K562 (cell line): ENCODE results near the gene ADGRB3. TPM values are rescaled to one million over a fixed set of nuclear protein-coding genes. Genes with fewer than 3 reads are reported as not detected.

Source experiments
- CBX2 ChIP-seq: fragments of 200-600 bp; sonication (generic); IDR thresholded peaks from one replicate; pipeline ENCODE4 v1.6.1; 2012; ENCODE audit warnings: mild to moderate bottlenecking, low read length, inconsistent platforms; ENCODE audit not compliant: insufficient read depth, poor library complexity, severe bottlenecking
- CREM ChIP-seq: IDR thresholded peaks from 2 replicates; pipeline ENCODE4 v1.6.1; 2014; ENCODE audit warnings: antibody characterized with exemption, low read depth
- HDAC6 ChIP-seq: IDR thresholded peaks from 2 replicates; pipeline ENCODE4 v1.6.1; 2012; ENCODE audit warnings: low read depth, mild to moderate bottlenecking, control low read depth, inconsistent platforms, low read length, moderate library complexity
- HINFP ChIP-seq: fragments of 450-650 bp; conservative IDR thresholded peaks from 2 replicates; pipeline ENCODE4 v1.6.1; 2016; ENCODE audit warnings: missing genetic modification characterization, low read depth, mild to moderate bottlenecking, control low read depth, missing compliant biosample characterization
- MYBL2 ChIP-seq, 2 experiments: fragments of 450-650 bp in 1 of 2; sonication (generic) in 1 of 2; formaldehyde crosslinking in 1 of 2; IDR thresholded peaks; 2 replicates each; pipeline versions ENCODE4 v1.6.1 to v1.8.1; 2017 to 2022; ENCODE audit warnings: borderline replicate concordance in 1 of 2, inconsistent platforms in 1 of 2, low read depth in 1 of 2, mild to moderate bottlenecking in 1 of 2, missing genetic modification reagents in 1 of 2, moderate library complexity in 1 of 2
- PATZ1 ChIP-seq: fragments of 250-450 bp; sonication (Bioruptor Pico); IDR thresholded peaks from 2 replicates; pipeline ENCODE4 v1.5.0; 2020; ENCODE audit warnings: mild to moderate bottlenecking, borderline replicate concordance
- STAT5A ChIP-seq: IDR thresholded peaks from 2 replicates; pipeline ENCODE4 v1.6.1; 2012; ENCODE audit warnings: low read length, inconsistent platforms, borderline replicate concordance
- VEZF1 ChIP-seq: fragments of 200-800 bp; sonication (Bioruptor generic); IDR thresholded peaks from 2 replicates; pipeline ENCODE4 v1.6.1; 2017; ENCODE audit warnings: missing genetic modification characterization, missing compliant biosample characterization
- ZBED1 ChIP-seq: IDR thresholded peaks from 2 replicates; pipeline ENCODE4 v1.6.1; 2014
- polyA plus RNA-seq, 8 experiments: library from polyadenylated mRNA; depleted of rRNA in 4 of 8; stranded (reverse) in 5 of 8; unstranded in 3 of 8; fragments of >200 nt; fragmentation: Nextera tagmentation in 2 of 8; fragmentation: Illumina TruSeq in 1 of 8; extraction: Ambion mirVana in 2 of 8; extraction: Trizol in 1 of 8; gene quantifications; 2 replicates each; pipeline versions ENCODE4 v1.2.1 to v1.2.3, GENCODE V29; 2011 to 2014; ENCODE audit warnings: inconsistent platforms in 1 of 8, missing spikeins in 1 of 8
- total RNA-seq, 7 experiments: library from RNA; depleted of rRNA in 6 of 7; stranded (reverse); fragments of >200 nt in 6 of 7; fragmentation: Illumina TruSeq in 2 of 7; extraction: Trizol in 2 of 7; gene quantifications; 2 replicates each; pipeline versions ENCODE4 v1.2.1 to v1.2.3, GENCODE V29; 2011 to 2021; ENCODE audit warnings: low replicate concordance in 1 of 7
- TF ChIP-seq, protein P1 (sequence below): fragments of 450-650 bp; IDR thresholded peaks from 2 replicates; pipeline ENCODE4 v1.6.1; 2018; ENCODE audit not compliant: partially characterized antibody
- TF ChIP-seq, protein P2 (sequence below): sonication (generic); formaldehyde crosslinking; IDR thresholded peaks from 2 replicates; pipeline ENCODE4 v1.8.1; 2023; ENCODE audit warnings: mild to moderate bottlenecking, missing genetic modification reagents
- TF ChIP-seq, protein P3 (sequence below): sonication (generic); formaldehyde crosslinking; IDR thresholded peaks from 2 replicates; pipeline ENCODE4 v1.8.1; 2022; ENCODE audit warnings: missing genetic modification reagents

ADGRB3 gene
- total and polyA plus RNA-seq, 9 of the 15 experiments (the other 6 are each of a cell fraction or from before 2014, with no cell fraction given), result 0.90 to 7.8 (median 2.4) TPM

GRCh38 chr6:68967549-68968300 is 332.6 kb downstream of the ADGRB3 start (continued):
- TF ChIP-seq, protein P1, sequence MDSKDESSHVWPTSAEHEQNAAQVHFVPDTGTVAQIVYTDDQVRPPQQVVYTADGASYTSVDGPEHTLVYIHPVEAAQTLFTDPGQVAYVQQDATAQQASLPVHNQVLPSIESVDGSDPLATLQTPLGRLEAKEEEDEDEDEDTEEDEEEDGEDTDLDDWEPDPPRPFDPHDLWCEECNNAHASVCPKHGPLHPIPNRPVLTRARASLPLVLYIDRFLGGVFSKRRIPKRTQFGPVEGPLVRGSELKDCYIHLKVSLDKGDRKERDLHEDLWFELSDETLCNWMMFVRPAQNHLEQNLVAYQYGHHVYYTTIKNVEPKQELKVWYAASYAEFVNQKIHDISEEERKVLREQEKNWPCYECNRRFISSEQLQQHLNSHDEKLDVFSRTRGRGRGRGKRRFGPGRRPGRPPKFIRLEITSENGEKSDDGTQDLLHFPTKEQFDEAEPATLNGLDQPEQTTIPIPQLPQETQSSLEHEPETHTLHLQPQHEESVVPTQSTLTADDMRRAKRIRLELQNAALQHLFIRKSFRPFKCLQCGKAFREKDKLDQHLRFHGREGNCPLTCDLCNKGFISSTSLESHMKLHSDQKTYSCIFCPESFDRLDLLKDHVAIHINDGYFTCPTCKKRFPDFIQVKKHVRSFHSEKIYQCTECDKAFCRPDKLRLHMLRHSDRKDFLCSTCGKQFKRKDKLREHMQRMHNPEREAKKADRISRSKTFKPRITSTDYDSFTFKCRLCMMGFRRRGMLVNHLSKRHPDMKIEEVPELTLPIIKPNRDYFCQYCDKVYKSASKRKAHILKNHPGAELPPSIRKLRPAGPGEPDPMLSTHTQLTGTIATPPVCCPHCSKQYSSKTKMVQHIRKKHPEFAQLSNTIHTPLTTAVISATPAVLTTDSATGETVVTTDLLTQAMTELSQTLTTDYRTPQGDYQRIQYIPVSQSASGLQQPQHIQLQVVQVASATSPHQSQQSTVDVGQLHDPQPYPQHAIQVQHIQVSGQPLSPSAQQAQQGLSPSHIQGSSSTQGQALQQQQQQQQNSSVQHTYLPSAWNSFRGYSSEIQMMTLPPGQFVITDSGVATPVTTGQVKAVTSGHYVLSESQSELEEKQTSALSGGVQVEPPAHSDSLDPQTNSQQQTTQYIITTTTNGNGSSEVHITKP, result peak; percentile 5
- TF ChIP-seq, protein P2, sequence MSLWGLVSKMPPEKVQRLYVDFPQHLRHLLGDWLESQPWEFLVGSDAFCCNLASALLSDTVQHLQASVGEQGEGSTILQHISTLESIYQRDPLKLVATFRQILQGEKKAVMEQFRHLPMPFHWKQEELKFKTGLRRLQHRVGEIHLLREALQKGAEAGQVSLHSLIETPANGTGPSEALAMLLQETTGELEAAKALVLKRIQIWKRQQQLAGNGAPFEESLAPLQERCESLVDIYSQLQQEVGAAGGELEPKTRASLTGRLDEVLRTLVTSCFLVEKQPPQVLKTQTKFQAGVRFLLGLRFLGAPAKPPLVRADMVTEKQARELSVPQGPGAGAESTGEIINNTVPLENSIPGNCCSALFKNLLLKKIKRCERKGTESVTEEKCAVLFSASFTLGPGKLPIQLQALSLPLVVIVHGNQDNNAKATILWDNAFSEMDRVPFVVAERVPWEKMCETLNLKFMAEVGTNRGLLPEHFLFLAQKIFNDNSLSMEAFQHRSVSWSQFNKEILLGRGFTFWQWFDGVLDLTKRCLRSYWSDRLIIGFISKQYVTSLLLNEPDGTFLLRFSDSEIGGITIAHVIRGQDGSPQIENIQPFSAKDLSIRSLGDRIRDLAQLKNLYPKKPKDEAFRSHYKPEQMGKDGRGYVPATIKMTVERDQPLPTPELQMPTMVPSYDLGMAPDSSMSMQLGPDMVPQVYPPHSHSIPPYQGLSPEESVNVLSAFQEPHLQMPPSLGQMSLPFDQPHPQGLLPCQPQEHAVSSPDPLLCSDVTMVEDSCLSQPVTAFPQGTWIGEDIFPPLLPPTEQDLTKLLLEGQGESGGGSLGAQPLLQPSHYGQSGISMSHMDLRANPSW (CRISPR knock-in tag), result no peak
- peak; percentile 26; the same call in 1 of the 2 replicates for TF ChIP-seq CREM
- TF ChIP-seq STAT5A, result no peak
- peak; percentile 87 for TF ChIP-seq VEZF1 (CRISPR knock-in tag)
- TF ChIP-seq, protein P3, sequence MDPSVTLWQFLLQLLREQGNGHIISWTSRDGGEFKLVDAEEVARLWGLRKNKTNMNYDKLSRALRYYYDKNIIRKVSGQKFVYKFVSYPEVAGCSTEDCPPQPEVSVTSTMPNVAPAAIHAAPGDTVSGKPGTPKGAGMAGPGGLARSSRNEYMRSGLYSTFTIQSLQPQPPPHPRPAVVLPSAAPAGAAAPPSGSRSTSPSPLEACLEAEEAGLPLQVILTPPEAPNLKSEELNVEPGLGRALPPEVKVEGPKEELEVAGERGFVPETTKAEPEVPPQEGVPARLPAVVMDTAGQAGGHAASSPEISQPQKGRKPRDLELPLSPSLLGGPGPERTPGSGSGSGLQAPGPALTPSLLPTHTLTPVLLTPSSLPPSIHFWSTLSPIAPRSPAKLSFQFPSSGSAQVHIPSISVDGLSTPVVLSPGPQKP, result no peak
- no peak for TF ChIP-seq CBX2
- TF ChIP-seq HDAC6, result no peak
- no peak for TF ChIP-seq MYBL2 (IDR thresholded peaks at IDR 0.05; ENCODE audit: low read depth)
- TF ChIP-seq MYBL2 (CRISPR knock-in tag; IDR thresholded peaks at IDR 0.05; ENCODE audit: borderline replicate concordance), result no peak
- TF ChIP-seq ZBED1, result no peak
- no peak for TF ChIP-seq PATZ1 (CRISPR knock-in tag)
- TF ChIP-seq HINFP (tag), result no peak
